ENCODE measurements around the gene MAX. TPM values are rescaled to one million over a fixed set of nuclear protein-coding genes. Genes with fewer than 3 reads are reported as not detected.
A peak's percentile ranks its signal among the peaks of the same experiment; 100 is the strongest.

Gene MAX
- total RNA-seq, 1 donor from 2014 or later = 76.1 TPM

DNA sequence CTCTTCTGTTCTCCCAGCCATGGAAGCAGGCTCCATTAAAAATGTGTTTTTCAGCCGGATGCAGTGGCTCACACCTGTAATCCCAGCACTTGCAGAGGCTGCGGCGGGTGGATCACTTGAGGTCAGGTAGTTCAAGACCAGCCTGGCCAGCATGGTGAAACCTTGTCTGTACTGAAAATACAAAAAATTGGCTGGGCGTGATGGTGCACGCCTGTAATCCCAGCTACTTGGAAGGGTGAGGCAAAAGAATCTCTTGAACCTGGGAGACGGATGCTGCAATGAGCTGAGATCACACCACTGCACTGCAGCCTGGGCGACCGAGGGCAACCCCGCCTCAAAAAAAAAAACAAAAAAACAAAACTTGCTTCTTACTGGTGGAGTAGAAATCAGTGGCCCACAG is 75.8 kb downstream of the MAX start:
- no peaks in the 10 kb centered on the region for H3K4me1 Mint-ChIP-seq (ENCODE audit: unreplicated experiment)
- no peaks in the 10 kb centered on the region for H3K27me3 Mint-ChIP-seq (ENCODE audit: unreplicated experiment)
- H3K4me3 Mint-ChIP-seq (ENCODE audit: unreplicated experiment) = no peak overlapping the region
- H3K27ac Mint-ChIP-seq (ENCODE audit: unreplicated experiment) = no peak overlapping the region
- TF ChIP-seq, protein P1, sequence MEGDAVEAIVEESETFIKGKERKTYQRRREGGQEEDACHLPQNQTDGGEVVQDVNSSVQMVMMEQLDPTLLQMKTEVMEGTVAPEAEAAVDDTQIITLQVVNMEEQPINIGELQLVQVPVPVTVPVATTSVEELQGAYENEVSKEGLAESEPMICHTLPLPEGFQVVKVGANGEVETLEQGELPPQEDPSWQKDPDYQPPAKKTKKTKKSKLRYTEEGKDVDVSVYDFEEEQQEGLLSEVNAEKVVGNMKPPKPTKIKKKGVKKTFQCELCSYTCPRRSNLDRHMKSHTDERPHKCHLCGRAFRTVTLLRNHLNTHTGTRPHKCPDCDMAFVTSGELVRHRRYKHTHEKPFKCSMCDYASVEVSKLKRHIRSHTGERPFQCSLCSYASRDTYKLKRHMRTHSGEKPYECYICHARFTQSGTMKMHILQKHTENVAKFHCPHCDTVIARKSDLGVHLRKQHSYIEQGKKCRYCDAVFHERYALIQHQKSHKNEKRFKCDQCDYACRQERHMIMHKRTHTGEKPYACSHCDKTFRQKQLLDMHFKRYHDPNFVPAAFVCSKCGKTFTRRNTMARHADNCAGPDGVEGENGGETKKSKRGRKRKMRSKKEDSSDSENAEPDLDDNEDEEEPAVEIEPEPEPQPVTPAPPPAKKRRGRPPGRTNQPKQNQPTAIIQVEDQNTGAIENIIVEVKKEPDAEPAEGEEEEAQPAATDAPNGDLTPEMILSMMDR (IDR thresholded peaks at IDR 0.05; ENCODE audit: unreplicated experiment) = no peak
- H3K36me3 Mint-ChIP-seq (ENCODE audit: low read depth, unreplicated experiment) = peaks cover 16% of the 10 kb centered on the region
- DNase-seq (ENCODE audit: low spot score) = no peak
- no peaks in the 10 kb centered on the region for H3K9me3 Mint-ChIP-seq (ENCODE audit: unreplicated experiment)

DNA sequence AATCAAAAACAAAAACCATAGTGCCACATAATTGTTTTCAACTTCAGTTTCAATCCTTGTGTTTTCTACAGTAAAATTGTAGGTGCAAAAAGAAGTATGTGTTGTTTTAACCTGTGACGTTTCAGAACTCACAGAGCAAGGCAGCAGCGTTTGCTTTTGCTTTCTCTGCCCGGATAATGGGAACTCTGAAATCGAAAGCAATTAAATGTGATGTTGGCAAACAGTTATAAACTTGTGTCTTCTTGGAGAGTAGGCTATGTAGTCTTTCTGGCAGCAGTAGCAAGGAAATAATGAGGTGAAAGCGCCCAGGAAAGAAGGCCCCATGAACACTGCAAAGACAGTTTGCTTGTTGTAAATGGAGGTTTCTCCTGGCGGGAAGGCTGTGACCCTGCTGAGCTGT is 76.5 kb downstream of the MAX start:
- H3K4me1 Mint-ChIP-seq (ENCODE audit: unreplicated experiment) = no peaks in the 10 kb centered on the region
- no peaks in the 10 kb centered on the region for H3K27me3 Mint-ChIP-seq (ENCODE audit: unreplicated experiment)
- TF ChIP-seq, protein P1 (IDR thresholded peaks at IDR 0.05; ENCODE audit: unreplicated experiment) = no peak
- no peak for DNase-seq (ENCODE audit: low spot score)
- no peak overlapping the region for H3K4me3 Mint-ChIP-seq (ENCODE audit: unreplicated experiment)
- peaks cover 16% of the 10 kb centered on the region for H3K36me3 Mint-ChIP-seq (ENCODE audit: low read depth, unreplicated experiment)
- H3K27ac Mint-ChIP-seq (ENCODE audit: unreplicated experiment) = no peak overlapping the region
- H3K9me3 Mint-ChIP-seq (ENCODE audit: unreplicated experiment) = no peaks in the 10 kb centered on the region

Small RNA genes lying within 50 kb of the gene (microRNA-seq; reads per million reads assigned to microRNA genes)
- 2.9 reads per million, percentile 37 among the genes with 10 or more reads in this experiment for gene MIR4706 (ENCODE audit: unreplicated experiment)

Other genes starting within 250 kb of the MAX start
- gene SPTB, start 222.6 kb downstream of the MAX start, total RNA-seq (ENCODE audit: unreplicated experiment) = 0.08 TPM
- gene CHURC1, start 188.1 kb downstream of the MAX start, total RNA-seq (ENCODE audit: unreplicated experiment) = 36.2 TPM
- not detected for gene GPX2, start 159.8 kb downstream of the MAX start, total RNA-seq (ENCODE audit: unreplicated experiment)
- 20.9 TPM for gene RAB15, start 130.2 kb downstream of the MAX start, total RNA-seq (ENCODE audit: unreplicated experiment)
- gene FNTB, start 115.6 kb downstream of the MAX start, total RNA-seq (ENCODE audit: unreplicated experiment) = 16.9 TPM

Measured in endothelial cell (in vitro differentiated cells).